Thyroid gland (tissue), 4 donors: Measurements from ENCODE around the gene PHLPP1. TPM values are rescaled to one million over a fixed set of nuclear protein-coding genes. Genes with fewer than 3 reads are reported as not detected.
A peak's percentile ranks its signal among the peaks of the same experiment; 100 is the strongest.

Experiments
- DNase-seq, 2 donors: peaks; one replicate each; pipeline ENCODE4 v3.0.0-alpha.2; 2019
- H3K27ac ChIP-seq, 3 donors: fragments of 200-600 bp; sonication (generic); 1 replicate in 2 of 3; 2 replicates in 1 of 3; pipeline ENCODE4 v1.5.1; 2016 to 2019; ENCODE audit warnings: mild to moderate bottlenecking in 1 of 3, moderate library complexity in 1 of 3
- H3K27me3 ChIP-seq: fragments of 200-600 bp; sonication (generic); one replicate; pipeline ENCODE4 v1.5.1; 2019
- H3K36me3 ChIP-seq, 2 donors: fragments of 200-600 bp; sonication (generic); one replicate each; pipeline ENCODE4 v1.5.1; 2016 to 2019
- H3K4me1 ChIP-seq, 2 donors: fragments of 200-600 bp; sonication (generic); one replicate each; pipeline ENCODE4 v1.5.1; 2017 to 2019
- H3K4me3 ChIP-seq, 3 donors: fragments of 200-600 bp; sonication (generic); replicated peaks in 1 of 3; 1 replicate in 2 of 3; 2 replicates in 1 of 3; pipeline ENCODE4 v1.5.1; 2016; ENCODE audit warnings: mild to moderate bottlenecking in 1 of 3
- H3K9me3 ChIP-seq: fragments of 200-600 bp; sonication (generic); one replicate; pipeline ENCODE4 v1.5.1; 2017
- POLR2A ChIP-seq, 2 donors: fragments of 450-650 bp; IDR thresholded peaks; one replicate each; pipeline ENCODE4 v1.6.1; 2017; ENCODE audit warnings: antibody characterized with exemption in 2 of 2, mild to moderate bottlenecking in 2 of 2, moderate library complexity in 1 of 2
- WGBS, 2 donors: methylation state at CpG; one replicate each; pipeline ENCODE4 v1.1.5; 2017; 5-methylcytosine and 5-hydroxymethylcytosine counted together
- intact Hi-C: fragments of 100-400 bp; cut with DNase I; formaldehyde crosslinking; loops from one replicate; pipeline ENCODE4 v1.15.1; 2023
- total RNA-seq, 4 donors: library from RNA; depleted of rRNA; stranded (reverse); fragments of >200 nt; gene quantifications; one replicate each; pipeline ENCODE4 v1.2.3, GENCODE V29; 2016
- TF ChIP-seq, protein P1 (sequence below), 6 experiments: fragments of 200-600 bp in 3 of 6; fragments of 450-650 bp in 3 of 6; sonication (generic) in 3 of 6; IDR thresholded peaks; one replicate each; pipeline ENCODE4 v1.5.1; 2016 to 2019; ENCODE audit warnings: antibody characterized with exemption in 6 of 6, mild to moderate bottlenecking in 2 of 6, inconsistent platforms in 1 of 6, moderate library complexity in 1 of 6

The PHLPP1 gene
- total RNA-seq, 4 donors from 2014 or later: 14.6 to 22.7 (median 20.4) TPM

DNA sequence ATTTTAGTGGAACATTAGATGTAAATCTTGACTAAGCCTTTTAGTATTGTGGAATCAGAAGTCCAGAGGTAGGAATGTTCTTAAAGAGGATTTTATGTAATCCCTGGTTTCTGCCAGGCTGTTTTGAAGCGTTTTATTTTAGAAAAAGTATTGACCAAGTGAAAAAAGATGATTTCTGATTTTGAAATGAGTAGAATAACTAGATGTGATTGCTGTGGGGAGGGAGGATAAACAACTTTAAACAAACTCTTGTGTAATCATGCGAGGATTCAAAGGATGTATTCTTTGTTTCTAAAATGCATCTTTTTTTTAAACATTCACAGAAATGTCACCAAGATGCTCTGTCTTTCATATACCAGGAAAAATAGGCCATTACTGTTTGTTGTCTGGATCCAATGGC, 53.9 kb downstream of the PHLPP1 start:
- DNase-seq: no peak
- Histone ChIP-seq H3K4me3 (no peak overlapping the region), H3K27me3 (no peaks in the 10 kb centered on the region), H3K27ac (no peak overlapping the region), H3K4me1 (peaks cover 5 to 20% of the 10 kb centered on the region in 2 donors), H3K9me3 (no peaks in the 10 kb centered on the region), H3K36me3 (no peaks in the 10 kb centered on the region)
- 92 to 95% methylated on average over 2 of the region's 2 CpGs for WGBS, 2 donors
- TF ChIP-seq, protein P1, sequence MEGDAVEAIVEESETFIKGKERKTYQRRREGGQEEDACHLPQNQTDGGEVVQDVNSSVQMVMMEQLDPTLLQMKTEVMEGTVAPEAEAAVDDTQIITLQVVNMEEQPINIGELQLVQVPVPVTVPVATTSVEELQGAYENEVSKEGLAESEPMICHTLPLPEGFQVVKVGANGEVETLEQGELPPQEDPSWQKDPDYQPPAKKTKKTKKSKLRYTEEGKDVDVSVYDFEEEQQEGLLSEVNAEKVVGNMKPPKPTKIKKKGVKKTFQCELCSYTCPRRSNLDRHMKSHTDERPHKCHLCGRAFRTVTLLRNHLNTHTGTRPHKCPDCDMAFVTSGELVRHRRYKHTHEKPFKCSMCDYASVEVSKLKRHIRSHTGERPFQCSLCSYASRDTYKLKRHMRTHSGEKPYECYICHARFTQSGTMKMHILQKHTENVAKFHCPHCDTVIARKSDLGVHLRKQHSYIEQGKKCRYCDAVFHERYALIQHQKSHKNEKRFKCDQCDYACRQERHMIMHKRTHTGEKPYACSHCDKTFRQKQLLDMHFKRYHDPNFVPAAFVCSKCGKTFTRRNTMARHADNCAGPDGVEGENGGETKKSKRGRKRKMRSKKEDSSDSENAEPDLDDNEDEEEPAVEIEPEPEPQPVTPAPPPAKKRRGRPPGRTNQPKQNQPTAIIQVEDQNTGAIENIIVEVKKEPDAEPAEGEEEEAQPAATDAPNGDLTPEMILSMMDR (IDR thresholded peaks at IDR 0.05): no peak
- TF ChIP-seq POLR2A (IDR thresholded peaks at IDR 0.05): no peak
- intact Hi-C loops: no loop called here

DNA sequence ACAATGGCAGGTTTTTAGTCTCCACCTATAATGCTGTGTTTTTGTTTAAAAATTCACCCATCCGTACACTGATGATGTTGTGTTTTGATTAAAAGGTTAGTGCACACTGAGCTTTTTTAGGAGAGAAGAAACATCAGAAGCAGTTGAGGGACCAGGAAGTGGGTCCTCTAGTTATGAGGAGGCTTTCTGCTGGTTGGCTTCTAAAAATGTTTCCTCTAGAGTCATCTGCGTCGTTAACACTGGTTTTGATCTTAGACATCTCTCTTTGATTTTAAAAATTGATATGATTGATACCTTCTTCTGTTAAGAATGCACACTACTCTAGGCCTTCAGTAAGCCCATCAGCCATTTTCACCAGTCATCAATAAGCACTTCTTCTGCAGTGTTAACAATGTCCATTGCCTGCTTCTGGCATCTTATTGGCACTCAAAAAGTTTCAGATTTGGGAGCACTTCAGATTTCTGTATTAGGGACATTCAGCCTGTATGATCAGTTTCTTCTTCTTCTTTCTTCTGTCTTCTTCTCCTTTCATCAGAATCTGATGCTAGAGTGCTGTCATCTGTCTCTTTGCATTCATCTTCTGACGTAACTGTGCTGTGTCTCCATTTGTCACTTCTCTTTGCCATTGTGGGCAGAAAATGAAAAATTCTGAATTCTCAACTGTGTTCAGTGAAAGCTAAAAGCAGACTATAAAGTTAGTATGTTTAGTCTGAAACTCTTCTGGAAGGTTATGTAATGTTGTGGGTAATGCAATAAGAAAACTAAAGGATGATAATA, 56.3 kb downstream of the PHLPP1 start:
- Histone ChIP-seq H3K36me3 (no peaks in the 10 kb centered on the region), H3K4me3 (no peak overlapping the region), H3K9me3 (no peaks in the 10 kb centered on the region), H3K27ac (no peak overlapping the region), H3K4me1 (peaks cover 5 to 20% of the 10 kb centered on the region in 2 donors), H3K27me3 (no peaks in the 10 kb centered on the region)
- intact Hi-C loops: no loop called here
- 76 to 80% methylated on average over 4 of the region's 4 CpGs for WGBS, 2 donors
- TF ChIP-seq POLR2A (IDR thresholded peaks at IDR 0.05): no peak
- TF ChIP-seq, protein P1 (IDR thresholded peaks at IDR 0.05): no peak
- no peak for DNase-seq

DNA sequence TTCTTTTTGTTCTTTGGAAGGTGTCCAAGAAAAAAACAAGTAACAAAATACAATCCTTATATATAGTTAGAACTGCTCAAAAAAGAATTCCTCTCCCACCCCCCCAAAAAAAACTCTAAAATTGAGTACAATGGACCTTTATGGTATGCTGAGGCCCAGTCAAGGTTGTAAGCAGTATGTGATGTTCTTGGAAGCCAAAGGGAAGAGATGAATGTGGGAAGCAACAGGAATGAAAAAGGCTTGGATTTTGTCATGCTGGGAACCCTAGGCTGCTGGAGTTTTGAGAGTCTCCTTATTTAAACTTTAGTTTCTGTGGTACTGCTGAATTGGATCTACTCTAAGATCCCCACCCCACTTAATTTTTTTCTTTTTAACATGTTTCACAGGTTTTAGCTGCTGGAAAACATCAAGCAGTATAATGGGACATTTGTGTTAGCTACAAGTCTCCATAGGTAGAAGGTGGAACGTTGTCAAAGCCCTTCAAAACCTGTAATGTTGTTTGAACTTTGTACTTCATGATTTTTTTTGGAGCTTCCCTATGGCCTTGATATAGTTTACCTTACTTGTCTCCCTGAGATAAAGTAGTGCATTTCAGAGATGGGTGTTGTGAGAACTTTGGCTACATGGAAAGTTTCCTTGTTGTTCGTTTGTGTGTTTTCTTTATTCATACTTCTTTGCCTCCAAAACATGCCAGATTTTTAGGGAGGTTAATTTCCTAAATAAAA, 57.7 kb downstream of the PHLPP1 start:
- WGBS, 2 donors: 66 to 77% methylated on average over 2 of the region's 2 CpGs
- Histone ChIP-seq H3K36me3 (no peaks in the 10 kb centered on the region), H3K4me3 (no peak overlapping the region), H3K9me3 (no peaks in the 10 kb centered on the region), H3K4me1 (peaks cover 5 to 7% of the 10 kb centered on the region in 2 donors), H3K27ac (peak overlapping the region in 1 of 3 donors; percentile 6), H3K27me3 (no peaks in the 10 kb centered on the region)
- intact Hi-C loops: no loop called here
- DNase-seq: no peak
- TF ChIP-seq, protein P1 (IDR thresholded peaks at IDR 0.05): no peak
- no peak for TF ChIP-seq POLR2A (IDR thresholded peaks at IDR 0.05)

DNA sequence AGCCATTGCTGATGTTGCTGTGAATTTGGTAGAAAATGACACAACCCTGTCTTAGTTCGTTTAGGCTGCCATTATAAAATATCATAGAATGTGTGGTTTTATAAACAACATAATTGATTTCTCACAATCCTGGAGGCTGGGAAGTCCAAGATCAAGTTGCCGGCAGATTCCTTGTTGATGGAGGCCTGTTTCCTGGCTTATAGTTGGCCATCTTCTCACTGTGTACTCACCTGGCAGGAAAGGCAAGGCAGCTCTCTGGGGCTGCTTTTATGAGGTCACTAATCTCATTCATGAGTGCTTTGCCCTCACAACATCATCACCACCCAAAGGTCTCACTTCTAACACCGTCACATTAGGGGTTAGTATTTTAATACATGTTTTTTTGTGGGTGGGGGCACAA, 58.4 kb downstream of the PHLPP1 start:
- Histone ChIP-seq H3K27ac (no peak overlapping the region), H3K36me3 (no peaks in the 10 kb centered on the region), H3K4me3 (no peak overlapping the region), H3K4me1 (peaks cover 3 to 5% of the 10 kb centered on the region in 2 donors), H3K9me3 (no peaks in the 10 kb centered on the region), H3K27me3 (no peaks in the 10 kb centered on the region)
- 95 to 99% methylated on average over 3 of the region's 3 CpGs for WGBS, 2 donors
- intact Hi-C loops: no loop called here
- no peak for DNase-seq
- TF ChIP-seq, protein P1 (IDR thresholded peaks at IDR 0.05): no peak
- TF ChIP-seq POLR2A (IDR thresholded peaks at IDR 0.05): no peak

DNA sequence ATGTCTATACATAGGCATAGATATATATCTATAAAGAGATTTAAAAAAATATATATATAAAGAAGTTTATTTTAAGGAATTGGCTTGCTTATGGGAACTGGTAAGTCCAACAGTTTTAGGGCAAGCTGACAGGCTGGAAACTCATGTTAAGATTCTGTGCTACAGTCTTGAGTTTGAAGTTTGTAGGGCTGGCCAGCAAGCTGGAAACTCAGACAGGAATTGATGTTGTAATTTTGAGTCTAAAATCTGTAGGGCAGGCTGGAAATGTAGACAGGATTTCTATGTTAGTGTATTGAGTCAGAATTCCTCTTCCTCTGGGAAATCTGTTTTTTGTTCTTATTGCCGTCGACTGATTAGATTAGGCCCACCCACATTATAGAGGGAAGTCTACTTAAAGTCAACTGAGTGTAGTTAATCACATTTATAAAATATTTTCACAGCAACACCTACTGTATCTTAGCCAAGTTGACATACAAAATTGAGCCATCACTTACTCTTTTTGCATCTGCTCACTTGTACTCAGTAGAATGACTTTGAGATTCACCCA, 60.8 kb downstream of the PHLPP1 start:
- Histone ChIP-seq H3K4me1 (peaks cover 10 to 19% of the 10 kb centered on the region in 2 donors), H3K27me3 (no peaks in the 10 kb centered on the region), H3K36me3 (no peaks in the 10 kb centered on the region), H3K4me3 (no peak overlapping the region), H3K27ac (no peak overlapping the region), H3K9me3 (no peaks in the 10 kb centered on the region)
- no peak for DNase-seq
- intact Hi-C loops: no loop called here
- no peak for TF ChIP-seq POLR2A (IDR thresholded peaks at IDR 0.05)
- TF ChIP-seq, protein P1 (IDR thresholded peaks at IDR 0.05): no peak
- WGBS, 2 donors: 85% methylated on average over 2 of the region's 2 CpGs
